GM19397 (cell line): ENCODE measurements around the gene STK32C.
A peak's percentile ranks its signal among the peaks of the same experiment; 100 is the strongest.
"Not testable (repeated sequence)": the region's sequence is repeated elsewhere in the genome, so short reads cannot be mapped to it uniquely, and the experiment has no call there.

Source experiments
- ATAC-seq: cut with Tn5 transposase; IDR thresholded peaks from one replicate; pipeline ENCODE4 v1.9.1; 2021; ENCODE audit warnings: mild to moderate bottlenecking, moderate library complexity; ENCODE audit not compliant: unreplicated experiment

STK32C gene

DNA sequence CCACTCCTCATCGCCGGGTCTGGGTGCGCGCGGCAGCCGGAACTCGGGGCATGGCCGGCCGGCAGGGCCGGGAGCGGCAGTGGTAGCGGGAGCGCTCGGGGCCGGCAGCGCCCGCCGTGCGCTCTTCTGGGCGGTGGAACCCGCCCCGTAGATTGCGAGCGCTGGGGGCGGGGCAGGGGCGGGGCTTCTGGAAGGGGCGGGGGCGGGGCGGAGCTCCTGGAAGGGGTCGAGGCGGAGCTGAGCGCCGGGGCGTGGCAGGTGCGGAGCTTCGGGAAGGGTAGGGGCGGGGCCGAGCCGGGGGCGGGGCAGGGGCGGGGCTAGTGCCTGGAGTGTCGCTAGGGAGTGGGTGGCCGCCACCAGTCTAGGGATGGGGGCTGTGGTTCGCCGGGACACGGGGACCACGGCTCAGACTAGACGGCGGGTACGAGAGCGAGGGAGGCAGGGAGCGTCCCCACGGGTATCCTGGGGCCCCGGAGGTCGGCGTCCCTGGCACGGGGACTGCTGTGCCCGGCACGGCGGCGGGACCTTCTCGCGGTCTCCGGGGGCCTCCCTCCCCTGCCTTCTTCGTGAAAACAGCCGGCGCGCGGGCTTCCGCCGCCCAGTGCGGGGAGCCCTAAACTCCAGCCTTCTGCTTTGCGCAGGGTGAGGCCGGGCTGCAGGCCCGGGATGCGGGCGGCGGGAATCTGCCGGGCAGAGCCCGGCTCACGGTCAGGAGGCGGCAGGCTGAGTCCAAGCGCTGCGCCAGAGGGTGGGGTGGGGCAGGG lies at the start of gene STK32C:
STK32C (minus strand) TSS at position 128 of the 764 bp plus-strand sequence; CDS start at position 11, 117 bp downstream.
- ATAC-seq = peak; percentile 67

DNA sequence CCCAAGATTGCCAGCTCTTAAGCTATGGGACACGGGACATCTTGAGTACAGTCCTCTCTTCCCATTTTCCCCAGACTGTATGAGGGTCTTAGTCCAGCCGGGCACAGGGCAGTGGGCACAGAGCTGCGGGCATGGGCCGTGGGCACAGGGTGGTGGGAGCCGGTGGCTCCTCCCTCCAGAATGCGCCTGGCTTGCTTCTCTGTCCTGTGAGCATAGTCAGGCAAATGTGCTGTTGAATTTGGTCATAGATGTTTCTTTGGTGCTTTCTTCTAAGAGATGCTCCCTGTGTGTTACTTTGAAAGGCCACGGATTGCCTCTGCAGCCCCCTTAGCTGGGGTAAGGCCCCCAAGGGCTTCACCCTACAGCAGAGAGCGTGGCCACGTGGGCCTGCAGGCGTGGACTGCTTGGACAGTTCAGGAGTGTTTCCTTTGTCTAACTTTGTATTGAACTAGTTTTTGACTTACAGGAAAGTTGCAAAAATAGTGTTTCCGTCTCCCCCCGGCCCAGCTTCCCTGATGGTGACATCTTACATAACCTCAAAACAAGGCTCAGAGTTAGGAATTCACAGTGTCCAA lies 49.0 kb upstream of the STK32C start:
- ATAC-seq = no peak

DNA sequence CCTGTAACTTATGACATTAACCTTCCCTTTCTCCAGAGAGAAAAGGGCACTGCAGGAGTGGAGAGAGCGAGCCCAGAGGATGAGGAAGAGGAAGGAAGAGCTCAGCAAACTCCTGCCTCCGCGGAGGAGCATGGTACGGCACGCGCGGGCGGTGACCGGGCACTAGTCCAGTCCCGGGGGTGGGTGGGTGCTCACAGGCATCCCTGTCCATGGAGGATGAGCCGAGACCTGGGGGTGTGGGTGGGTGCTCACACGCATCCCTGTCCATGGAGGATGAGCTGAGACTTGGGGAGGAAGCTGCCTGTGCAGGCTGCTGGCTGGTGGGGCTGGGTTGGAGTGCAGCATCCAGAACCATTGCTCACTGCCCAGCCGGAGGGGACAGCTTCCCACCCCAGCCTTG lies 48.0 kb upstream of the STK32C start:
- no peak for ATAC-seq

DNA sequence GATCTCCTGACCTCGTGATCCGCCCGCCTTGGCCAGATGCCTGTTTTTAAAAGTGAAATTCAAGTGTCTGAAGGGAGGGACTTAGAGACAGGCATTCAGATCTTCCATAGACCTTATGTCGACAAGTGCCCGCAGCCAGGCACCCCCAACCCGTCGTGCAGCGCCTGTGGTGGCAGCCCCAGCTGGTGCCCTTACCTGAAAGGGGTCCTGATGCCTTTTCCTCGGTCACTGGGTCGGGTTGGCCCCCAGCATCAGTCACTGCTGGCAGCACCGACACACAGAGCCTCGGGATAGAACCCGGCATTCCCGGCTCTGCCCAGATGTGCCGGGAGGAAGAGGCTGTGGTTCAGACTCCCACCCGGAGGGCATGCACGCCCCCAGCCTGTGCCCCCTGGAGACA lies 47.5 kb upstream of the STK32C start:
- no peak for ATAC-seq

DNA sequence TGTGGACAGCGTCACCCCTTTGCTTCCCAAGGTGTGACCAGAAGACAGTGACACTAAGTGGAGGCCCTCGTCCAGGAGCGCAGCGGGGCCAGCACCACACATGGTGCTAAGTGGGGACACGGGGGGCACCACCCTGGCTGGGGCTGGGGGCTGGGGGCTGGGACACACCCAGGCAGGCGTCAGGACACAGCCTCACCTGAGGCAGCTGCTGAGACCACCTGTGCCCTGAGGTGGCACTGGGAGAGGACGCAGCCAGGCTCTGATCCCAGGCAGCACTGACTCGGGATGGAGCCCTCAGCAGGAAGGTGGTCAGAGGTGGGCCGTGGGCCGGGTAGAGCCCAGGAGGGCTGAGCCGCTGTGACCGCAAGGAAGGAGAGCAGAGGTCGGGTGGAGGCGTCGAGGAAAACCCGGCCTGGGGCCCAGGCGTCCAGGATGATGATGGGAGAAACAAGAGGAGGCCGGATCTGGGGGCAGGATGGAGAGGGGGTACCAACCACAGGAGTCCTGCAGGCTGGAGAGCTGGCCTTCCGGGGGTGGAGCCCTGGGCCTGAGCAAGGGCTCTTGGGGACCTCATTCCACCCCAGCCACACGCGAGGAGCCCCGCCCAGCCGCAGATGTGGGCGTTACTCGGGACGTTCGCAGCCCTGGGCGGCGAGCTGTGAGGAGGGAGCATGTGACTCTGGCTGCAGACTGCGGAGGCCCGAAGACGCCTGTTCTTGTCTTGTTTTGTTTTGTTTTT lies 46.8 kb upstream of the STK32C start:
- ATAC-seq = no peak

DNA sequence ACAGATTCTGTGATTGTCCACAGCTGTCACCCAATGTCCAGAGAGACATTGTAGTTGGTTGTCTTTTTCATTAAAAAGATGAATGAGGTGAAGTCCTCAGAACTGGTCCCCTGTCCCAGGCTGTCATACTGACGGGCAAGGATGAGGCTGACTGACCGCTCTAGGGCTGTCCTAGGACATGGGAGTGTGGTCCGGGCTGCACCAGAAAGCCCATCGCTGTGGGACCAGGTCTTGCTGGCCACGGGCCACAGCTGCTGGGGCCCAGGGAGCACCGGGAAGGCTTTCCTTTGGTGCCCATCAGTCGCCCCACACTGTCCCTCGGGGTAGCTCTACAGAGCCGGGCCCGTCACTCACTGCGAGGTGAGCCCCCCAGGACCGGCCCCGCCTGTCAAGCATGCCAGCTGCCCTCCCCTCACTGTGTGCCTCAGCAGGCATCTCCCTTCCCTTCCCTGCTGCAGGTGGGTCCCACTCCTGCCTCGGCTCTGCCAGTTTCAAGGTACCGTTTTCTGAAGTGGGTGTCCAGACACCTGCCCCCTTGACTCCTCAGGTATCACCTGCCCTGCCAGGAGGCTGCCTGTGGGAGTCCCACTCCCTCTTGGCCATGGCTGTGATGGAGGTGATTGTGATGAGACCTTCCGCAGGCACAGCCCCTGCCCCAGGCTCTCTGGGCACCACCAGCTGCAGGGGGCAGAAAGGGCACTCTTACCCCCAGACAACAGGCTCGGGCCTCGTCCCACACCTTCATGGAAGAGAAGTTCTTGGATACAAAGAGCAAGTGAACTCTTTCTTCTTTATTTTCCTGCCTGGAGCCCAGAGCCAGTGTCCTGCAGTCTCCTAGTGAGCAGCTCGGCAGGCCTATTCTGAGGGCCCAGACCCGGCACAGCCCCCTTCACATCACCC lies 46.0 kb upstream of the STK32C start:
- no peak for ATAC-seq

DNA sequence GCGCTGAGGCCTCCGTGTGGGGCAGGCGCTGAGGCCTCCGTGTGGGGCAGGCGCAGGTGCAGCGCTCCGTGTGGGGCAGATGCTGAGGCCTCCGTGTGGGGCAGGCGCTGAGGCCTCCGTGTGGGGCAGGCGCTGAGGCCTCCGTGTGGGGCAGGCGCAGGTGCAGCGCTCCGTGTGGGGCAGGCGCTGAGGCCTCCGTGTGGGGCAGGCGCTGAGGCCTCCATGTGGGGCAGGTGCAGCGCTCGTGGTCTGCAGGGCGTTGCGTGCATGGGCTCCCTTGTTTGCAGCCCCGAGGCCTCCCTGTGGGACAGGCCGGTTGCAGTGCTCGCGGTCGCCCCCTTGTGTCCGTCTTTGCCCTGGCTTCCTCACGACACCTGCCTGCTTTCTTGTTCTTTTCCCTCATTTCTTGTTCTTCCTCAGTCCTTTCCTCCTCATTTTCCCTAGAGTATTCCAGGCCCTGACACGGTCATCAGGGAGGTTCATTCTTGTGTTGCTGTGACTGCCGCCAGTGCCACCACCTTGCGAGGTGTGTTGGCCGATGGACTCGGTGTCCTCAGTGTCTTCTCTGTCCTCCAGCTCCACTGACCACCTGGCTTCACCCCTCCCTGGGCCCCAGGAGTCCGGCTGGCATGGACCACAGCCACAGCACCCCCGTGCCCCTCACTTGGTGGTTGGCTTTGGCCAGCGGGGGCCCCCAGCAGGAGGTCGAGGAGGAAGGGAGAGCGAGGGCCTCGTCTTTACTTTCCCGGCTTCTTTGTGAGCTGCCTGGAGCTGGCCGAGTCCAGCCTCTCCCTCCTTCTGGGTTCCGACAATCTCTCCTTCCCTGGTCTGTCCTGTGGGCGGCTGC lies 44.9 kb upstream of the STK32C start:
- not testable (repeated sequence) for ATAC-seq

DNA sequence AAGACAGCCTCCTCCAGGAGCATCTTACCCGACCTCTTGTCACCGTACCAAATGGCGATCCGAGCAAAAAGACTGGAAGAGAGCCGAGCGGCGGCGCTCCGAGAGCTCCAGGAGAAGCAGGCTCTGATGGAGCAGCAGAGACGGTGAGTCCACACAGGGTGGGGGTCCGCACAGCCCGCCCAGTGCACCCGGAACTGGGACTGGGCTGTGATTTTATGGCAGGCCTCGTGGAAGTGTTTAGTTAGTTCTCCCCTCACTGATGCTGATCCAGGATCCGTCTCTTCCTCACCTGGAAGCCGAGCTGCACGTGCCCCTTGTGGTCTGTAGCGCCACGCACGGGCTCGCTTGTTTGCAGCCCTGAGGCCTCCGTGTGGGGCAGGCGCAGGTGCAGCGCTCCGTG lies 43.9 kb upstream of the STK32C start:
- no peak for ATAC-seq

DNA sequence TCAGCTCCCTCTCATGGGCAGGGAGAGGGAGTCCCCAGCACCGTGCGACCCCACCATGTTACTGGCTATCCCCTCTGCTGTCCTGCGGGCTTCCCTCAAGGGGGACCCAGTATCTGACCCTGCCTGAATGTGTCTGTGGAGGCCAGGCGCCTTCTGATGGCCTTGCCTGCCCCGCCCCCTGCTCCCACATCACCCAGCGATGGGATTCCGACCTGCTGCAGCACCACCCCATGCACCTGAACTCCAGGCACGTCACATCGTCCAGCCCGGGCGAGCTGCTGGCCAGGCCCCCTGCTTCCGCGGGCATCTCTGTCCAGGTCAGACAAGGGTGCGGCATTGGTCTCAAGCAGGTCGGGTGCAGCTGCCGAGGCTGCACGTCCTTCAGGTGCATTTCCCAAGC lies 43.2 kb upstream of the STK32C start:
- no peak for ATAC-seq

DNA sequence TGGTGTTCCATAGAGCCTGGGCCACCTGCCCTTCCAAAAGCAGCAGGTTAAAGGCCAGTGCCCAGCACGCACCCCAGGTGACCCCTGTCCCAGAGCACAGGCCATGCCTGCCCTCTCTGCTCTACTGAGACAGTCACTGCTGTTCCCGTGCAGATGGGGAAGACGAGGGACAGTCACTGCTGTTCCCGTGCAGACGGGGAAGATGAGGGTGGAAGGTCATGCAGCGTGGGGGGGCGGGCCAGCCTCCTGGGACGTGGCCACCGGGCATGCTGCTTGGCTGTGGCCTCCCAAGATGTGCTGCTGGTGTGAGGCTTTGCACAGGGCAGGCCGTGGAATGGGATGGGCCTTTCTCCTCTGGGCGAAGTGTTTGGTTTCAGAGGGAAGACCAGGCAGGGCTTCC lies 42.6 kb upstream of the STK32C start:
- ATAC-seq = no peak

DNA sequence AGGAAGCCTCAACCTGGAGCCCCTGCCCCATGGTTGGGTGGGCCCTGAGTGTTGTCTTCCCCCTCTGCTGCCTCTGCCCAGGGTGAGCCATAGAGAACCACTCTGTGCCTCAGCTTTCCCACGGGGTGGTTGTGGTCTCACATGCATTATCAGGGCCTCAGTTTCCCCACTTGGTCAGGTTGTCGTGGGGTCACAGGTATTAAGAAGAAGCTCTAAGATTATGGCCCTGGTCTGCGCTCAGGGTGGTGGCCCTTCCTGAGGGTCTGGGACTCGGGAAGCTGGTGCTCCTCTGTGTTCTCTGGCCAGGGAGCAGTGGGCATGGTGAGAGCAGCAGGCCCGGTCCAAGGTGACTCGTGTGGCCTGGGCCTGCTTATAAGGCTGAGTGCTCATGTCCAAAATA lies 42.0 kb upstream of the STK32C start:
- ATAC-seq = no peak

DNA sequence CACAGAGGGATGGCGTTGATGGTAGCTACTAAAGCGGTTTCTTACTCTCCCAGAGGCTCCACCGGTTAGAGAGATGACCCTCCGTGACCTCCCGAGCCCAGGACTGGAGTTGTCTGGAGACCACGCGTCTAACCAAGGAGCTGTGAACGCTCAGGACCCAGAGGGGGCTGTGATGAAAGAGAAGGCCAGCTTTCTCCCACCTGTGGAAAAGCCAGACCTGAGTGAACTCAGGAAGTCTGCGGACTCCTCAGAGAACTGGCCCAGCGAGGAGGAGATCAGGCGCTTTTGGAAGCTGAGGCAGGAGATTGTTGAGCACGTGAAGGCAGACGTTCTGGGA lies 40.1 kb upstream of the STK32C start:
- ATAC-seq = no peak

DNA sequence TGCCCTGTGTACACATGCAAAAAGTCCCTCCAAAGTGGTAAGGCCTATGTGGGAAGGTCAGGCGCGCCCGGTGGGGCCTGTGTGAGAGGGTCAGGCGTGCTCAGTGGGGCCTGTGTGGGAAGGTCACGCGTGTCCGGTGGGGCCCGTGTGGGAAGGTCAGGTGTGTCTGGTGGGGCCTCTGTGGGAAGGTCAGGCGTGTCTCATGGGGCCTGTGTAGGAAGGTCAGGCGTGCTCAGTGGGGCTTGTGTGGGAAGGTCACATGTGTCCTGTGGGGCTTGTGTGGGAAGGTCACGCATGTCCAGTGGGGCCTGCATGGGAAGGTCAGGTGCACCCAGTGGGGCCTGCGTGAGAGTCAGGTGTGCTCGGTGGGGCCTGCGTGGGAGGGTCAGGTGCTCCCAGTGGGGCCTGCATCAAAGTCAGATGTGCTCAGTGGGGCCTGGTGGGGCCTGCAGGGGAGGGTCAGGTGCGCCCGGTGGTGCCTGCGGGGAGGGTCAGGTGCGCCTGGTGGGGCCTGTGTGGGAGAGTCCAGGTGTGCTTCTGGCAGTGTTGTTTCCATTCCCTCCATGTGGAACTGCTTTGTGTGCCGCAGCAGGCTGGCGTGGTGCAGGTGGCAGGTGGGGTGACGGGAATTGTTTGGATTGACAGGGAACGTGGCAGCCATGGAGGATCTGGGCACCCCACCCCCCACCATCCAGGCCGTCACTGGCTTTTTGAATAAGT lies 39.6 kb upstream of the STK32C start:
- no peak for ATAC-seq

DNA sequence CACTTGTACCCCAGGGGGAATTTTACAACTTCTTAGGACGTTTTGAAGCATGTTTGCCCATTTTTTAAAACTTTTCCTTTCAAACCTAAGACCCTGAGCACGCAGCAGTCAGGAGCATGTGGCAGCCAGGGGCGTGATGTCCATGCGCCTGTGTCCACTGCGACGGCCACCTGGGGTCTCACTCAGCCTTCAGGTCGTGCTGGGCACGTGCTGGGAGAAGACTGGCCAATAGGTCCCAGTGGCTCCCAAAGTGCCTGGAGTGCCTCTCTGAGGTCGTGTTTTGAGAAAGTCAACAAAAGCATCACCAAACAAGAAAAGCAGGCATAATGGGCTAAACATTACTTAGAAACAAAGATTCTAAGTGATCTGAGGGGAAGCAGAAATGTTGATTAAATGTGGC lies 39.1 kb upstream of the STK32C start:
- ATAC-seq = no peak

DNA sequence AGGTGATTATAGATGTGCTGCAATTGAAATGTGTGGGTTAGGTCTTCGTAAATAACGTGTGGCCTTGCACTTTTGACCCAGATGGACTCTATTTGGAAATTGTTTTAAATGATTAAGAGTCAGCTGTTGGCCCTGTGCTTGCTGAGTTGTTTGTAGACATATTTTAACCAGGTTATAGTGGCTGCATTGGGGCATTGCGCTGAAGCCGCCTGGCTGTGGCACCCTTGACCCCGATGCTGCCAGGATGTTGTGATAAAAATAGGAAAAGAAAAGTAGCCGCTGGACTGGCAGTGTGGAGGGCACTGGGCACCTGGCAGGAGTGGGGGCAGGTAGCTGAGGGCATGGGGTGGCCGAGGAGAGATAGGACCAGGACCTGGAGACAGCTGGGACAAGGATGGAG lies 37.6 kb upstream of the STK32C start:
- ATAC-seq = no peak

DNA sequence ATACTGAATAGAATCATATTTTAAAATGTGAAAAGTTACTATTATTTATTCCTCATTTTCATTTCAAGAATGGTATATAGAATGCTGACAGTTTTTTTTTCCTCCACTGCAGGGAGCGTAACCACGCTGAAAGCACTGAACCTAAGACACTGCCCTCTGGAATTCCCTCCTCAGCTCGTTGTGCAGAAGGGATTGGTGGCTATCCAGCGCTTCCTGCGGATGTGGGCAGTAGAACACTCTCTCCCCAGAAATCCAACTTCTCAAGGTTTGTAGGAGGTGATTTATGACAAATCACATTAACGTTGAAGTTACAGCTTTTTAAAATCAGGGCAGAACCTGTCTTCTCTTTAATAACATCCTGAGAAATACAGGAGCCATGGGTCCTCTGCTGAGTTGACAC lies 36.6 kb upstream of the STK32C start:
- no peak for ATAC-seq

DNA sequence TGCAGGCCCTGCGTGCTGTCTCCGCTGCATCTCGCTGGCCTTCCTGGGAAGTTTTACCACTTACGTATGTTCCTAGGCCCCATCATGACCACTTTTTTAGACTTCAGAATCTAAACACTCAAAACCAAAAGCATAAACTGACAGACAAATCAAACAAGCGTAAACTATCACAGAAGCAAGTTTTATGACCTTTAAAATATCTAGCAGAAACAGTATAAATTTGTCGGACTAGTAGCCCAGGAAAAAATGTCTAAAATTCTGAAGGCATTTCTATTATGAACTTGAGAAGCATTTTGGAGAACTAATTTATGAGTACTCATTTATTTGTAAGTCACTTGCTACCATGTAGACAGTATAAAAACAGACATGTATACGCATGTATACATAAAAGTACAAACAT lies 34.8 kb upstream of the STK32C start:
- no peak for ATAC-seq

DNA sequence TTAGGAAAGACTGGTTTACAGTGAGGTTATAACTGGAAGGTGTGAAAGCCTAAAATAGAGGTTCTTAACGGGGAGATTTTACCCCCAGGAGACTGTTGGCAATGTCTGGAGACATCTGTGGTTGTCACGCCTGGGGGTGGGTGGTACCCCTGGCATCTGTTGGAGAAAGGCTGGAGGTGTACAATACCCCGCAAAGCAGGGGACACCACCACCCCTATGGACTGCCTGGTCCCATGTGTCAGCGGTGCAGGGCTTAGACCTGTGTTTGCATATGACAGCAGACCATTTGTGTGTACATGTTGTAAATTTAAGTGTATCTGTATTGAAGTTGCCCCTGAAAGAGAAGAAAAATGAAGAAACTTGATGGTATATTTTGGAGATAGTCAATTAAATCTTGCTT lies 34.0 kb upstream of the STK32C start:
- no peak for ATAC-seq

DNA sequence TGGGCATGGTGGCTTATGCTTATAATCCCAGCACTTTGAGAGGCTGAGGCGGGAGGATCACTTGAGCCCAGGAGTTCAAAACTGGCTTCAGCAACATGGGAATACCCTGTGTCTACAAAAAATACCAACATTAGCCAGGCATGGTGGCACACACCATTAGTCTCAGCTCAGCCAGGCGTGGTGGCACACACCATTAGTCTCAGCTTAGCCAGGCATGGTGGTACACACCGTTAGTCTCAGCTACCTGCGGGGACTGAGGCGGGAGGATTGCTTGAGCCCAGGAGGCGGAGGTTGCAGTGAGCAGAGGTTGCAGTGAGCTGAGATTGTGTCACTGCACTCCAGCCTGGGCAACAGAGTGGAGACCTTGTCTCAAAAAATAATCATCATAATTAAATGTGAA lies 33.3 kb upstream of the STK32C start:
- peak; percentile 59 for ATAC-seq

DNA sequence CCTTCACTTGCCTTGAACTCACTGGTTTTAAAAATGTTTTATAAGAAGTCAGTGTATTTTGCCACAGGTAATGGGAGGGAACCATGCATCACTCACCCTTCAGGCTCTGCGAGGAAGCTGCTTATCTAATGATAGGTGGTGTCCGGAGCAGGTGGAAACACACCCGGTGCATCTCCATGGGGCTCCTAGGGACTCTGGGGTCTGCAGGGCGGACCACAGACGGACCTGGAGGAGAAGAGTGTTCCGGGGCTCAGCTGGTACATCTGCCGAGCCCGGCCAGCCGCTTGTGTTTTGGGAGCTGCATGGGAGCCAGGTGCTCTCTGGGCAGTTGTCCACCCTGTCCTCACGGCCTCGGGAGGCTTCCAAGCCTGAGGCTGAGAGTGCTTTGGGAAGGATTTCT lies 31.5 kb upstream of the STK32C start:
- no peak for ATAC-seq
